NCI-H460 (cell line): ENCODE data around the gene BRINP1. TPM values are rescaled to one million over a fixed set of nuclear protein-coding genes. Genes with fewer than 3 reads are reported as not detected.
"Not testable (repeated sequence)": the region's sequence is repeated elsewhere in the genome, so short reads cannot be mapped to it uniquely, and the experiment has no call there.

Source experiments
- DNase-seq: peaks from one replicate; pipeline ENCODE4 v3.0.0-alpha.2; 2016; ENCODE audit warnings: low read depth; ENCODE audit errors: extremely low read depth
- total RNA-seq: library from RNA; depleted of rRNA; stranded (reverse); fragments of >200 nt; shearing (Covaris generic); gene quantifications from 2 replicates; pipeline ENCODE4 v1.2.3, GENCODE V29; 2014

The BRINP1 gene
- total RNA-seq, 1 experiment from 2014 or later = 0.30 TPM

DNA sequence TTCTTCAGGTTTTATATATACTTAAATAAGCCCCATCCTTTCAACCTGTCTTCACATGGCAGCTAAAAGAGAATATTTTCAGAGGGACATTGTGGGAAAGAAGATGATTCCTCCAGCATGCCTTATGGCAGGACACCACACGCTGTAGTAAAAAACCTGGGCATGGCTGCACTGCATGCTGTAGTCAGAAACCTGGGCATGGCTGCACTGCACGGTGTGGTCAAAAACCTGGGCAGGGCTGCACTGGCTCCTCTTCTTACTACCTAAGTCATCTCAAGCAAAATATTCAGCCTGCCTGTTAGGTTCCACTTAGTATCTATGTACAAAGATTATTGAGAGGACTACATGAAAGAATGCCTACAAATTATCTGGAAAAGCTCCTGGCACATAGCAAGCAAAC, 153.6 kb downstream of the BRINP1 start:
- DNase-seq = no peak

GRCh38 chr9:119213471-119213870, 155.8 kb downstream of the BRINP1 start:
- DNase-seq = no peak

DNA sequence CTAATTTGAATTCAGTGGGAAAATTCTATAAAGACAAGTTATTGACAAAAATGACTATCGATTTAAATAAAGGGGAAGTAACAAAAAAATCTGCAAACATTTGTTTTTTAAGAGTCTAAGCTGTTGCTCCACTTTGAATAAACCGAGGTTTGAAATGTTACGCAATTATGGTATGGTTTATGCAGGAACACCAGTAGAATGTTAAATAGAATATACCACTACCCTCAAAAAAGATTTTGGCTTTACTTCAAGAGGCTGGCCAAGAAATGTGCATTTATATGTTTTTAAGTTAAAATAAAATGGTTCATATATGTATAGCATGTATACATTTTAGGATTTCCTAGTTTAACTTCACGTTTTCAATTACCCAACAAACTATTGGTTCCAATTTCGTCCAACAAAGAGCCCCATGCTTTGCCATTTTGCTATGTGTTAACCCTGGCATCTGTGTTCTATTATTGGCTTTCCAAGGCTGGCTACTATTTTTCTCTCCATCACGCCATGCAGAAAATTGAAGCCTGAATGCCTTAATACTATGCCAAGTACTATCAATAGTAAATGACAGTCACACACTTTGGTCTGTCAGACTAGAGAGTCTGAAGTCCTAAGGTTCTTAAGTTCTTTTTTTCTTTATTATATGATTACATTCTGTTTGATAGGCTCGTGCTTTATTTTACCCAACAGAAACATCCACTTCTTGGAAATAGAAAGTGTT, 171.2 kb downstream of the BRINP1 start:
- no peak for DNase-seq

DNA sequence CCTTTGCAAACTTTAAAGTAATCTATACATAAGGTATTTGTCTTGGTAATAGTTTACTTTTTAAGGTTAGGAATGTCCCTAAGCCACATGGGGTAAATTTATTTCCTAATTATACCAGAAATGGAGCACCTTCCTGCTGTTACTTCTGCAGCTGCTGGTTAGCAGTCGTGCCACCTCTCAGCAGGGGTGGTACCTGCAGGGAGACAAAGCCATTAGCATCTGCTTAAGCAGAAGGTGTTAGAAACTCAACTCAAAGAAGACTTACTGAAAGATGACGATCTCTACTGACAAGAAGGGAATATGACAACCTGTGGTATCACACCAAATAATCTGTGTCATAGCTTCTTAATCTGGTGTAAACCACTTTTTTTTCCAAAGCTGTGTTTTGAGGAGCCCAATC, 173.7 kb downstream of the BRINP1 start:
- DNase-seq = no peak

DNA sequence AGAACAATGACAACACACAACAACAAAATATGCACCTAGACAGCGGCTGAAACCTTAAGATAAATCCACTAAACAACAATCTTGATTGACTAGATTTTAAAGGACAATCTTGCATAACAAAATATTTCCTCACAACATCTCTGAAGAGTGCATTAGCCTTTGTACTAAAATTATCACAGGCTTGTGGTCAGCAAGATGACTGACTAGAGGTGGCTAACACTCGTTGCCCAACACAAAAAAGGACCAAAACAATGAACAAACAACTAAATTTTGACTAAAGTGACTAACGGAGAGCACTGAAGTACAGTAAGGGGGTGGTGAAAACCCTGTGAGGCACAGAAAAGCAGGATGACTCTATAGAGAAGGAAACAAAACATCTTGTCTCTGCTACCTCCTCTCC, 183.9 kb downstream of the BRINP1 start:
- no peak for DNase-seq

- DNase-seq = no peak
Measured at GRCh38 chr9:119184265-119184936, 184.8 kb downstream of the BRINP1 start.

DNA sequence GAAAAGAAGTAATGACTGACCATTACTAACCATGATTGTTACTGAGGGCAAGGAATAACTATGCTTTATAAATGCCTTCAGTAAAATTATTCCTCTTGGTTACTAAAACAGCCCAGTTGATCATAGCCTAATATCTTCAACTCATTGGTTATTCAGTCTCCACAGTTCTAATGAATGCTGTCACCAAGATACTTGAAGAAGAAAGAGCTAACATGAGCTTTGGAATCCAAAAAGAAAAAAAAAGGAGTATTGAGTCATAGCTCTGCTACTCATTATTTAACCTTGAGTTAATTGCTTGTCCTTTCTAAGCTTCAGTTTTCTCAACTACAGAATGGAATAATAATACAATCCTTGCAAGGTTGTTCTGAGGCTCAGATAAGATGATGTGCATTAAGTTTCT, 187.7 kb downstream of the BRINP1 start:
- DNase-seq = no peak

GRCh38 chr9:119180897-119181296, 188.3 kb downstream of the BRINP1 start:
- DNase-seq = no peak

DNA sequence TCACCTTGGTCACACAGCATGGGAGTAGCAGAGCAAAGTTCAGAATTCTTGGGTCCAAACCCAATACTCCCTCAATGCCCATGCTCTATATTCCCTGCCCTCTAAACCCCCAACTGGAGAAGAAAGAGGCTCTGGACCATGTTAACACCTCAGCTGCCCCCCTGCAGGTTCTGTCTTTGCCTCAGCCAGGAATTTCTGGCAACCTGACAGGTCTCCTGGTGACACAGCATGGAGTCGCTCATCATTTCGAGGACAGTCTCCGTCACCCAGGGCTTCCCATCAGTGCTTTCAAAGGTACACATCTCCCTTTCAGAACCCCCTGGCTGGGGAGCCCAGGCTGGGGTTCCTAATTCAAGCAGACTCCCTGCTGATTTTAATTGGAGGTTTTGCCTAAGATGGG, 189.5 kb downstream of the BRINP1 start:
- DNase-seq = no peak

- DNase-seq = no peak
Measured at GRCh38 chr9:119177196-119177595, 192.0 kb downstream of the BRINP1 start.

DNA sequence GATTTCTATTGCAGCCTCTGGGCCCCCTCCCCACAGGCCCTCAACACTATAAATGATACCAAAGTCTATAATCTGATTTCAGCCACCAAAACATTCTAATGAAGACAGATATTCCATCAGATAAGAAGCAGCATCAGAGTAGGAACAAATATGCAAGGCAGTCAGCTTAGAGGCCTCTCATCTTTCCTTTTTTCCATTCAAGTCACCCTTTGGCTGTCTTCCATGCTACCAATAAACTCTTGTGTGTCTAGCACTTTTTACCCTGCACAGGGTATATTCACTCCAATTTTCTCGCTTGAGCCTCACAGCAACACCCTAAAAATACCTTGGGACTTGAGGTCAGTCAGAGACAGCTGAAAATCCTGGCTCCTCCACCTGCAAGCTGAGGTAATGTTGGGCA, 193.7 kb downstream of the BRINP1 start:
- DNase-seq = no peak

DNA sequence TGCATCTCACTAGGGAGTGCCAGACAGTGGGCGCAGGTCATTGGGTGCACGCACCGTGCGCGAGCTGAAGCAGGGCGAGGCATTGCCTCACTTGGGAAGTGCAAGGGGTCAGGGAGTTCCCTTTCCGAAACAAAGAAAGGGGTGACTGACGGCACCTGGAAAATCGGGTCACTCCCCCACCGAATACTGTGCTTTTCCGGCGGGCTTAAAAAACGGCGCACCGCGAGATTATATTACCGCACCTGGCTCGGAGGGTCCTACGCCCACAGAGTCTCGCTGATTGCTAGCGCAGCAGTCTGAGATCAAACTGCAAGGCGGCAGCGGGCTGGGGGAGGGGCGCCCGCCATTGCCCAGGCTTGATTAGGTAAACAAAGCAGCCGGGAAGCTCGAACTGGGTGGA, 200.0 kb downstream of the BRINP1 start:
- DNase-seq = not testable (repeated sequence)

GRCh38 chr9:119167876-119168275, 201.4 kb downstream of the BRINP1 start:
- no peak for DNase-seq

GRCh38 chr9:119167267-119167666, 202.0 kb downstream of the BRINP1 start:
- no peak for DNase-seq

GRCh38 chr9:119166096-119166495, 203.1 kb downstream of the BRINP1 start:
- no peak for DNase-seq

GRCh38 chr9:119165131-119165530, 204.1 kb downstream of the BRINP1 start:
- no peak for DNase-seq

DNA sequence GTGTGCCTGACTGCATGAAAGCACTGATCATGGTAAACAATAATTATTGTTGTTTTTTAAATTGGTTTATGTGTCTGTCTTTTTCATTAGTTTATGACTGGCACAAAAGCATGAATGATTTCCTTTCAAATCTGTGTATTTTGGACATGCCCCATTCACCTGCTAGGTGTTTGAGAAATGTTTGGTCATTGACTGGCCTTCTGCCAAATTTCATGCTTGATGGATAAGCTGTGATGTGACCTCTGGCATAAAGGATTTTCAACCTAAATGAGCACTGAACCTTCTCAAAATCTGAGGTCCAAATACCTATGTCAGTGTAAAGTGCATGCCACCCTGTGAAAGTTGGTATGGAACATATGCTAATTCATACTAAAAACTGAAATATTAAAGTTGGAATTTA, 204.5 kb downstream of the BRINP1 start:
- no peak for DNase-seq

DNA sequence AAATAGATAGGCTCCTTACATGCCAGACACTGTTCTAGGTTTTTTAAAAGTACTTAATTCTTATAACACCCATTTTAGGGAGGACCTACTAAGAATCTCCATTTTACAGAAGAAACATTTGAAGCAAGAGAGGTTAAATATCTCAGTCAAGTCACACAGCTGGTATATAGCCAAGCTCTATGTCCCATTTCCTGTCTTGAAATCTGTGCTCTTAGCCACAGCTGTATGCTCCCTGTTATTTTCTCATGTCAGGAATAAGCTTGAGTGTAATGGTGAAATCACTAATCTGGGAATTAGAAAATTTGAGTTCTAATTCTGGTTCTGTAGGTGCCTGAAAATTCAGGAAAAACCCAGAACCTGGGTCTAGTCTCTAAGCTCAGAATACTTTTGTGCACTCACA, 208.7 kb downstream of the BRINP1 start:
- no peak for DNase-seq

DNA sequence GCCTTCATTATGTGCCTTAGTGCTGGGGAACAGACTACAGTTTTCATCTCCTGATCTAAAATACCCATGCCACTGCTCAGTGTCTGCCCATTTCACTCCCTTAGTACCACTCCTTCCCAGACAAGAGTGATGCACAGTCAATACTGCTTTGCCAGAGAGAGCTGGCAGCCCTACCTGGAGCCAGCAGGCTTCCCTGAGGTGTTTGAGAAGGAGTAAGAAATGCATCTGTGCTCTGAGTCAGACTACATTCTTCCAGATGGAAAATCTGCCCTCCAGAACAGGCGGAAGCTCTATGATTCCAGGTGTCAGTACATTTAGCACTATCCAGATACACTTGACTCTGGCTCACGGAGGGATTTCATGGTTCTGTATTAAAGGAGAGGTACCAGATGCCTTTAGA, 209.8 kb downstream of the BRINP1 start:
- no peak for DNase-seq

GRCh38 chr9:119157196-119157595, 212.0 kb downstream of the BRINP1 start:
- no peak for DNase-seq

GRCh38 chr9:119156354-119156753, 212.9 kb downstream of the BRINP1 start:
- no peak for DNase-seq

DNA sequence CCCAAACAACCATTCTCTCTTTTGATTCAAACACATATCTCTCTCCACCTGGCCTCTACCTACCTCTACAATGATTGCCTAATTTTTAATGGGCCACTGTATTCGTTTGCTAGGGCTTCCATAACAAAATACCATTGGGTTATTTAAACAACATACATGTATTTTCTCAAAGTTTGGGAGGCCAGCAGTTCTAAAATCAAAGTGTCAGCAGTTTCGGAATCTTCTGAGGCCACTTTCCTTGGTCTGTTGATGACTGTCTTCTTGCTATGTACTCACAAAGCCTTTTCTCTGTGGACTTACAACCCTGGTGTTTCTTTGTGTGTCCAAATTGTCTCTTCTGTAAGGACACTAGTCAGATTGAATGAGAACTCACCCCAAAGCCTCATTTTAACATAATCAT, 214.7 kb downstream of the BRINP1 start:
- DNase-seq = no peak

GRCh38 chr9:119153402-119153801, 215.8 kb downstream of the BRINP1 start:
- no peak for DNase-seq
